Measurements from ENCODE around the gene SEMA3D. TPM values are rescaled to one million over a fixed set of nuclear protein-coding genes. Genes with fewer than 3 reads are reported as not detected.

The SEMA3D gene
- total RNA-seq, 2 experiments from 2014 or later: not detected

DNA sequence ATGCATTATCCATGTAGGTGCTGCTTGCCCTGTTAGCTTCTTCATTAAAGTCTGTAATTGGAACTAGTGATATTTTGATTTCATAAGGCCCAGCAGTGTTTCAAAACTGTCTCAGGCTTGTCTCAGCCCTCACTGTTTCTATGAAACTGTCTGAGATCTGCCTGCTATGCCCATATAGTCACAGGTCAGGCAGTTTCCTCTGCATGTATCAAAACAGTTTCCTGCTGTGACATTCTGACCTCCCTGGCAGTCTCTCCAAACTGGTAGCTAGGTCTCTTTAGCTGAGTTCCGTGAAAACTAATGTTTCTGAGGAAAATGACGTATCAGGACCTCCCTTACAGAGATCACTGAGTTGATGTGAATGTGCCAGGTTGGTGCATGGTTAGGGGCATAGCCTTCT, 18.9 kb upstream of the SEMA3D start:
- H3K27ac Mint-ChIP-seq: no peak overlapping the region
- ChIA-PET POLR2A (no interaction called here), CTCF (no interaction called here)
- H3K36me3 Mint-ChIP-seq (ENCODE audit: low read depth): no peaks in the 10 kb centered on the region
- DNase-seq: no peak
- H3K9me3 Mint-ChIP-seq: peaks cover 8% of the 10 kb centered on the region
- no peaks in the 10 kb centered on the region for H3K27me3 Mint-ChIP-seq
- H3K4me3 Mint-ChIP-seq: no peak overlapping the region
- no peaks in the 10 kb centered on the region for H3K4me1 Mint-ChIP-seq

DNA sequence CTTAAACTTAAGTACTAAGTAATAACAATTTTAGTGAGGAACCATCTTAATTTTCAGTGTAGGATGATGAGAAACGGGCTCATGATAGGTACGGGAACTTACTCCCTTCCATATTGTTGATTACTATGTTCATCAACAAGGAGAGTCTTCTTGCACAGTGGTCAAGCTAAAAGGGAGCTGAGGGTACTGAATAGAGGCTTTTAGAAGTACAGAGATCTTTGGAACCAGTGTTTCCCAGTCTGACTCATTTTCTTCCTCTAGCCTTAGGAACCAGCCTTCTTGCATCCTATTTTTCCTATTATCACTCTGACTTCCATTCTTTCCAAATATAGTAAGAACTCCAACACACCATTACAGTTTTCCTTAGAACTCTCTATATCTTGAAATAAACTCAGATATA, 17.6 kb upstream of the SEMA3D start:
- Mint-ChIP-seq H3K27me3 (no peaks in the 10 kb centered on the region), H3K36me3 (ENCODE audit: low read depth) (no peaks in the 10 kb centered on the region)
- CTCF ChIA-PET: interaction anchor here (0.6 kb wide), 1 partner anchor 1123 kb away, joined by 3 read pairs; no protein-coding TSS in a partner anchor

DNA sequence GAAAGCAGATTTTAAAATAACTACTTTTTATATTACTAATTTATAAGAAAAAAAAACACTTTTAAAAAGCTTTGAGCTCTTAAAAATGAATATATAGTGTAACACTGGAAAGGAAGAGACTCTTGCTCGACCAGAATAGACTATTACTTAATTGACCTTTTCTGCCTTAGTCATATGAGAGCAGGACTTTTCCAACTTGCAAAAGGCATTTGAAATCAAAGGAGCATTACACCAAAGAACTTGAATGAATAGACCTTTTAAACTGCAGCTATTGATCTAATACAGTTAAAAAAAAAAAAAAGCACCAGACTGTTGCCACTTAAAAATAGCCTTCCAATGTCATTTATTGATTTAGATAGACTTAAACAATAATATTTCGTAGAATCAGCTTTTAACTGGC, 17.2 kb upstream of the SEMA3D start:
- no peaks in the 10 kb centered on the region for H3K27me3 Mint-ChIP-seq
- POLR2A ChIA-PET: no interaction called here

More for the DNA sequence above, 17.6 kb upstream of the SEMA3D start:
- Mint-ChIP-seq H3K27ac (no peak overlapping the region), H3K4me1 (no peaks in the 10 kb centered on the region), H3K4me3 (no peak overlapping the region), H3K9me3 (peaks cover 8% of the 10 kb centered on the region)
- DNase-seq: no peak
- POLR2A ChIA-PET: no interaction called here

DNA sequence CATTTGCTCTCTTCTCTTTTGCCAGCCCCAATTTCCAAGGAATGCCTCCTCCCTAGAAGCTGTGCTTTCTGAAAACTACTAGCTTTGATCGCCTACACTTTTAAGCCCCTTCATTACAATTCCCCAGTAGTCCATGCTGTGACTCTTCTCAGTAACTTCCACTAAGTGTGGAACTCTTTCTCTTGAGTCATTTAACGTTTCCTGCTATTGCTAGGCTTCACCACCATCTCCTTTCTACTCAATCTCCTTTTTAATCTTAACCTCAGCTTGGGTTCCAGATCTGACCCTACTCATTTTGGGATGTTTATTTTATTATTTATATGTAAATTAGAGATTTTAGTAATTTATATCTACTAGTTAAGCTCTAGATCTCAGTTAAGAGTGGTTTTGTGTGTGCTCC, 14.4 kb upstream of the SEMA3D start:
- no peak for DNase-seq
- ChIA-PET CTCF (no interaction called here), POLR2A (no interaction called here)
- no peaks in the 10 kb centered on the region for H3K27me3 Mint-ChIP-seq
- H3K36me3 Mint-ChIP-seq (ENCODE audit: low read depth): no peaks in the 10 kb centered on the region
- H3K4me1 Mint-ChIP-seq: no peaks in the 10 kb centered on the region
- H3K9me3 Mint-ChIP-seq: peaks cover 5% of the 10 kb centered on the region
- H3K4me3 Mint-ChIP-seq: no peak overlapping the region
- H3K27ac Mint-ChIP-seq: no peak overlapping the region

More for the DNA sequence above, 17.2 kb upstream of the SEMA3D start:
- CTCF ChIA-PET: interaction anchor here (0.6 kb wide), 1 partner anchor 1124 kb away, joined by 3 read pairs; no protein-coding TSS in a partner anchor
- H3K4me1 Mint-ChIP-seq: no peaks in the 10 kb centered on the region
- H3K4me3 Mint-ChIP-seq: no peak overlapping the region
- H3K27ac Mint-ChIP-seq: no peak overlapping the region
- H3K9me3 Mint-ChIP-seq: peaks cover 8% of the 10 kb centered on the region
- no peak for DNase-seq
- H3K36me3 Mint-ChIP-seq (ENCODE audit: low read depth): no peaks in the 10 kb centered on the region

DNA sequence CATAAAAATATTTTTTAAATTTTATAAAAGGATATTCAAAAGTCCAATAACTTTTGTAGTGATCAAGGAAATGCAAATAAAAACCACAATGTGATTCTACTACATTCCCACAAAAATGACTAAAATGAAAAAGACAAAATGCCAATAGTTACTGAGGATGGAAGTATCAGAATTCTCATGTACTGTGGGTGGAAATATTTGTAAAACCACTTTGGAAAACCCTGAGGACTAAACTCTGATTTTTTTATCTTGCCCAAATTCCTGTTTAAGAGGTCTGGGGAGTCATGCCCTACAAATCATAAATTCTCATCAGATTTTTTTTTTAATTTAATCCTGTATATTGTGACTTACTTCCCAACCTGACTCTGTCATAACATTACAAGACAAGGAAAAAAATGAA, 9.8 kb upstream of the SEMA3D start:
- ChIA-PET POLR2A (no interaction called here), CTCF (no interaction called here)
- no peak for DNase-seq
- H3K4me1 Mint-ChIP-seq: no peaks in the 10 kb centered on the region
- H3K36me3 Mint-ChIP-seq (ENCODE audit: low read depth): no peaks in the 10 kb centered on the region
- peaks cover 5% of the 10 kb centered on the region for H3K9me3 Mint-ChIP-seq
- H3K4me3 Mint-ChIP-seq: no peak overlapping the region
- H3K27ac Mint-ChIP-seq: no peak overlapping the region
- no peaks in the 10 kb centered on the region for H3K27me3 Mint-ChIP-seq

DNA sequence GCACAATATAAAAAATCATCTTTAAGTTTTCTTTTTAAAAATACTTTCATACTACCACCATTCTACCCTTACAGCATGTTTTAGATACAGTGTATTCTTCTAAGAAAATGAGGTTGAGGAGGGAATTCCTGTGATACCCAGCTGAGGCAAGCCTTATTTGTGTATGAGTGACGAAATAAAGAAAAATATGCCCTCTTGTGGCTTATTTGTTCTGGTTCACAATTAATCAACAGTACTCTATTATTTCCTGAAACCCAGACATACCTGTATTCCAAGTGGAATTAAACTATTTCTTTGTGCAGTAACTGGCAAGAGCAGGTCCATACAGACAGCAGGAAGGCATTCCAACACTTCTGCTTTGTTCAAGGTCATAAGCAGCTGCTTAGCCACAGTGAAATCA, 4.5 kb upstream of the SEMA3D start:
- H3K27ac Mint-ChIP-seq: no peak overlapping the region
- no peak overlapping the region for H3K4me3 Mint-ChIP-seq
- DNase-seq: no peak
- peaks cover 12% of the 10 kb centered on the region for H3K27me3 Mint-ChIP-seq
- H3K4me1 Mint-ChIP-seq: no peaks in the 10 kb centered on the region
- H3K9me3 Mint-ChIP-seq: no peaks in the 10 kb centered on the region
- ChIA-PET CTCF (no interaction called here), POLR2A (no interaction called here)
- no peaks in the 10 kb centered on the region for H3K36me3 Mint-ChIP-seq (ENCODE audit: low read depth)

DNA sequence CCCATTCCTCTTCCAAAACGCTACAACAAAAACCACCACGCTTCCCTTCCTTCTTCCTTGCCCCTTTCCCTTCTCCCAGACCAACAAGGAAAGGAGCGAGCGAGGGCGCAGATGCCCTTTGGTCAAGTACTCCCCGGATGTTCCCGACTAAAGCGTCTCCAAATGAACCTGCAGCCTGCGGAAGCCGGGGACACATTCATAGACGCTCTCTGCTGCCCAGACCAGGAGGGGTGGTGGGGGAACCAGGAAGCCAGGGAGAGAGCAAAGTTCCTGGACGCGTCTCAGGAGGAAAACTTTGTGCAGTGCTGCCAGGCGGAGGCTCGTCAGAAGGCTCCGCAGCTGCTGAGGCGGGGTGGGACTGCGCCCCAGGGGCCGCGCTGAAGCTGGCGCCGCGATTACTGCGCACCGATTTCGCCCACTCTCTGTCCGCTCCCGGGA, 754 bp downstream of the SEMA3D start:
- Mint-ChIP-seq H3K27ac (no peak overlapping the region), H3K27me3 (peaks cover 24% of the 10 kb centered on the region), H3K4me1 (peaks cover 3% of the 10 kb centered on the region), H3K9me3 (no peaks in the 10 kb centered on the region), H3K36me3 (ENCODE audit: low read depth) (no peaks in the 10 kb centered on the region), H3K4me3 (no peak overlapping the region)
- no peak for DNase-seq
- ChIA-PET CTCF (no interaction called here), POLR2A (no interaction called here)

DNA sequence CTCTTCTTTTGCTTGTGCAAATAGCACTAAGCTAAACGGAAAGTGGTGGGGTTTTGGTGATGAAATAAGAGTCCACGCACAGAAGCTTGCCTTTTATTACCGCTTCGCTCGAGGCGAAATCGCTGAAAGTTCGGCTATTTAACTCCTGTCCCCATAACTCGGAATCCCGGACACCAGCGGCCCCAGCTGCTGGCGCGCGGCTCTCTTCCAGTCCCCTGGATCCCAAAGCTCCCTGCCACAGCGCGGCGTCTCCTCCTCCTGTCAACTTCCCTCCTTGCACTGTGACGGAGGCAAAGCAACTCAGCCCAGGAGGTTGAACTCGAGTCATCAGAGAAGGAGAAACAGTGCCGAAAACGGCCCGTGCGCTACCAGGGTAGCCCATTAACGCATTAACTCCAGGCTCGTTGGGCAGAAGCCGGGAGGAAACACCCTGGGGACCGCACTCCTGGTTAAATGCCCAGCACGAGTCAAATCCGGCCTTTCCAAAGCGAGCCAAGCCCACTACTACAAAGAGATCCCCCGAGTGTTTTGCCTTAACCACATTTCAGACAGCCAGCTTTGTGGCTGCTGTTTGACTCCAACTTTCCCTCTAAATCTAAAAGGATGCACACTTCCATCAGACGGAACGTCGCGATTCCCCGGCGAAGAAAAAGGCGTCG, 1.3 kb downstream of the SEMA3D start:
- Mint-ChIP-seq H3K36me3 (ENCODE audit: low read depth) (no peaks in the 10 kb centered on the region), H3K27ac (no peak overlapping the region), H3K4me1 (peaks cover 3% of the 10 kb centered on the region), H3K27me3 (peaks cover 24% of the 10 kb centered on the region), H3K4me3 (no peak overlapping the region), H3K9me3 (peaks cover 2% of the 10 kb centered on the region)
- ChIA-PET CTCF (no interaction called here), POLR2A (no interaction called here)
- DNase-seq: no peak

DNA sequence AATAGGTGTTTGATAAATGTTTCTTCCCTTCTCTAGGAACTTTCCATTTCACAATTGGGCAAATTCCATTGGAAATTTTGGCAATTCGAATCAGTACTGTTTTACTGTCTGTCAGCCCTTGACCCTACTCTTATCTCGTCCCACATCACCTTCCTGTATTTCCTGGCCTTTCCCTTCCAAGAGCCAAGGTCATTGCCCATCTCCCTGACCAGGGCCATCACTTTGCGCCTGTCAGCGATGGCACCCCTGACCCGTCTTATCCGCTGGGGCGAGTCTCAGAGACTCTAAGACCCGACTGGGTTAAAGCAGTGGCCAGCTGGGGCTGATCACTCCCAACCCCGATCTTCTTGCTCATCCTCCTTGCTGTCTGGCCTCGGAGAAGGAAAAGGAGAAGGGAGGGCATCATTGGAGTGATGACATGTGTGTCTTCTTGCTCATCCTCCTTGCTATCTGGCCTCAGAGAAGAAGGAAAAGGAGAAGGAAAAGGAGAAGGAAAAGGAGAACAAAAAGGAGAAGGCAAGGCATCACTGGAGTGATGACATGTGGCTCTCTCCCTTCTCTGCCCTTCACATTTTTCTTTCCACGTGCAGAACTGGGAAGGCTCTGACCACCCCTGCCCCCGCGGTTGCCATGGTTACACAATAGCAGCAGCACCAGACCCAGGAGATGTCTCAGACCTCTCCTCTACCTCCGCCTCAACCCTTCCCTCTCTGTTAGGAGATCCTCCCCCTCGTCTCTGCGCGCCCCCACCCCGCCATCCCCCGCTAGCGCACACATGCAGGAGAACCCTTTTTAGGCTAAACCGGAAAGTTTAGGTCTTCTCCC, 2.0 kb downstream of the SEMA3D start:
- H3K4me1 Mint-ChIP-seq: peaks cover 3% of the 10 kb centered on the region
- no peak for DNase-seq
- CTCF ChIA-PET: no interaction called here
- POLR2A ChIA-PET: no interaction called here
- H3K27me3 Mint-ChIP-seq: peaks cover 24% of the 10 kb centered on the region
- H3K4me3 Mint-ChIP-seq: no peak overlapping the region
- H3K9me3 Mint-ChIP-seq: peaks cover 5% of the 10 kb centered on the region
- H3K36me3 Mint-ChIP-seq (ENCODE audit: low read depth): no peaks in the 10 kb centered on the region
- no peak overlapping the region for H3K27ac Mint-ChIP-seq

DNA sequence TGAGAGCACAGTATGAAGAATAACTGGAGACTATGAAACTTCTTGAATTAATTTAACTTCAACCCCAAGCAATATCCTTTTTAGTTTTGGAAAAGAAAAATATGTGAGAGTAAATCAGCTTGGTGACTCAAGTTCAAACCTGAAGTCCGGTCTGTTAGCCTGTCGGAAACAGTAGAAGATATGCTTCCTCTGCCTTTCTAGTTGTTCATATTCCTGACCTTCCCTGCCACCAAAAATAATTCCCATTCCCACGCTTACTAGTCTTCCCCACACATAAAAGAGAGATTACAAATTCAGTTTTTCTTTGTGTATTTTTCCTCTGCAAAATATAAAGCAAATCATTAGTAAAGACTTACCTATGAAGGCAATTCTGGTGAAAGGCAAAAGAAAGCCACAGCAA, 3.6 kb downstream of the SEMA3D start:
- ChIA-PET POLR2A (no interaction called here), CTCF (no interaction called here)
- Mint-ChIP-seq H3K4me3 (no peak overlapping the region), H3K36me3 (ENCODE audit: low read depth) (no peaks in the 10 kb centered on the region), H3K9me3 (peaks cover 7% of the 10 kb centered on the region), H3K27ac (no peak overlapping the region), H3K27me3 (peaks cover 23% of the 10 kb centered on the region), H3K4me1 (peaks cover 3% of the 10 kb centered on the region)
- no peak for DNase-seq

DNA sequence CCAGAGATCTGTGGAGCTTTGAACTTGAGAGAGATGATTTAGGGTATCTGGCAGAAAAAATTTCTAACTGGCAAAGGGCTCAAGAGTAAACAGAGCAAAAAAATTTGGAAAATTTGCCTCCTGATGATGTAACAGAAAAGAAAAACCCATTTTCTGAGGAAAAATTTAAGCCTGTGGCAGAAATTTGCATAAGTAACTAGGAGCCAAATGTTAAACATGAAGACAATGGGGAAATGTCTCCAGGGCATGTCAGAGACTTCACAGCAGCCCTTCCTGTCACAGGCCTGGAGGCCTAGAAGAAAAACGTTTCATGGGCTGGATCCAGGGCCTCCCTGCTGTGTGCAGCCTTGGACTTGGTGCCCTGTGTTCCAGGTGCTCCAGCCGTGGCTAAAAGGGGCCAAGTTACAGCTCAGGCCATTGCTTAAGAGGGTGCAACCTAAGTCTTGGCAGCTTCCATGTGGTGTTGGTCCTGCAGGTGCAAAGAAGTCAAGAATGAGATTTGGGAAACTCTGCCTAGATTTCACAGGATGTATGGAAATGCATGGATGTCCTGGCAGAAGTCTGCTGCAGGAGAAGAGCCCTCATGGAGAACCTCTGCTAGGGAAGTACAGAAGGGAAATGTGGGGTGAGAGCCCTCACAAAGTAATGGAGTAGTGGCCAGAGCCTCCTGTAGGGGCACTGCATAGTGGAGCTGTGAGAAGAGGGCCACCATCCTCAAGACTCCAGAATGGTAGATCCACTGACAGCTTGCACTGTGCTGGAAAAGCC, 8.1 kb downstream of the SEMA3D start:
- no peak for DNase-seq
- Mint-ChIP-seq H3K27me3 (no peaks in the 10 kb centered on the region), H3K4me1 (no peaks in the 10 kb centered on the region), H3K4me3 (no peak overlapping the region), H3K9me3 (peaks cover 9% of the 10 kb centered on the region), H3K27ac (no peak overlapping the region), H3K36me3 (ENCODE audit: low read depth) (no peaks in the 10 kb centered on the region)
- CTCF ChIA-PET: no interaction called here
- POLR2A ChIA-PET: no interaction called here

DNA sequence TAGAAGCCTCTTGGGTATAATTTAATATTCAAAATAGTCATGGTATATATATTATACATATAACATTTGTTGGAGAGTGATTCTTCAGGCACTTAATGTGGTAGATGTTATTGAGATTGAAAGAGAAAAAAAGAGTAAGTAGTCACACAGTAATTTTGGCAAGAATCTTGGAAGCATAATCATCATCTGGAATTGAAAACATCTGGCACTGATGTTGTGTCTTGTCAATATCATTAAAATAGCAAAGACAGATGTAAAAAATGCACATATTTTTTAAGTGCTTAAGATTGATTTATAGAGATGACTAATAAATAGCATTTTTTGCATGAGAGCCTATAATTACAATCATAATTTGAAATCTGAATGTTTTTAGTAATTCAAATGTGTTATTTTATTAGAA, 9.5 kb downstream of the SEMA3D start:
- H3K27ac Mint-ChIP-seq: no peak overlapping the region
- H3K4me1 Mint-ChIP-seq: no peaks in the 10 kb centered on the region
- no peak for DNase-seq
- no peak overlapping the region for H3K4me3 Mint-ChIP-seq
- H3K27me3 Mint-ChIP-seq: no peaks in the 10 kb centered on the region
- CTCF ChIA-PET: no interaction called here
- peaks cover 9% of the 10 kb centered on the region for H3K9me3 Mint-ChIP-seq
- POLR2A ChIA-PET: no interaction called here
- H3K36me3 Mint-ChIP-seq (ENCODE audit: low read depth): no peaks in the 10 kb centered on the region

DNA sequence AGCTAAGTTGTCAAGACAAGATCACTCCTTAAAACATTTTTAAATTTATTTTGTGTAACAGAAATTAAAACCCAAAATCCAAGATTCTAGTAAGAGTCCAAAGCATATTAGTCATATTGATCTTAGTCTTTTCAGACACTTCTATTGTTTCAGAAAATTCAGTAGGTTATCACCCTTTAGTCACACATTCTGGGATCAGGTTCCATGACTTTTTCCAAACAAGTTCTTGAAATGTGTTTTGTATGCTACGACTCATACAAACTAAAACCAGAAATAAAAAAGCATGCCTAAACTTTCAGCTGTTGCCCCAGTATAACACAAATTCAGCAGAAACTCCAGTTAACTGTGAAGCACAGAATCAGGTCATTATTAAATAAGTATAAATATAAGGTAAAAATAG, 10.7 kb downstream of the SEMA3D start:
- no peaks in the 10 kb centered on the region for H3K27me3 Mint-ChIP-seq
- no peaks in the 10 kb centered on the region for H3K36me3 Mint-ChIP-seq (ENCODE audit: low read depth)
- no peak for DNase-seq
- no peaks in the 10 kb centered on the region for H3K4me1 Mint-ChIP-seq
- ChIA-PET CTCF (no interaction called here), POLR2A (no interaction called here)
- H3K4me3 Mint-ChIP-seq: no peak overlapping the region
- H3K9me3 Mint-ChIP-seq: peaks cover 9% of the 10 kb centered on the region
- H3K27ac Mint-ChIP-seq: no peak overlapping the region
